Chondrocyte (in vitro differentiated cells): ENCODE results near the gene SIT1. TPM values are rescaled to one million over a fixed set of nuclear protein-coding genes. Genes with fewer than 3 reads are reported as not detected.

Experiments
- DNase-seq: peaks from one replicate; pipeline ENCODE4 v3.0.0; 2021; ENCODE audit warnings: mixed read lengths, low spot score
- H3K27ac Mint-ChIP-seq: one replicate; pipeline ENCODE4 v1.8.0; 2021; ENCODE audit warnings: mild to moderate bottlenecking, moderate library complexity, mixed read lengths; ENCODE audit not compliant: unreplicated experiment
- H3K27me3 Mint-ChIP-seq: 2 replicates; pipeline ENCODE4 v1.8.0; 2021; ENCODE audit warnings: low read depth, mixed read lengths
- H3K36me3 Mint-ChIP-seq: 2 replicates; pipeline ENCODE4 v1.8.0; 2021; ENCODE audit warnings: low read depth, mixed read lengths
- H3K4me1 Mint-ChIP-seq: 2 replicates; pipeline ENCODE4 v1.8.0; 2021; ENCODE audit warnings: low read depth, mild to moderate bottlenecking, mixed read lengths
- H3K4me3 Mint-ChIP-seq: one replicate; pipeline ENCODE4 v1.8.0; 2021; ENCODE audit warnings: mild to moderate bottlenecking, moderate library complexity, mixed read lengths; ENCODE audit not compliant: unreplicated experiment
- H3K9me3 Mint-ChIP-seq: 2 replicates; pipeline ENCODE4 v1.8.0; 2021; ENCODE audit warnings: low read depth, mixed read lengths
- total RNA-seq: library from RNA; stranded (reverse); gene quantifications from 3 replicates; pipeline ENCODE4 v1.2.1, GENCODE V29; 2021
- TF ChIP-seq, protein P1 (sequence below): fragments of 200-600 bp; sonication (generic); IDR thresholded peaks from 2 replicates; pipeline ENCODE4 v1.5.0; 2021; ENCODE audit warnings: antibody characterized with exemption, mild to moderate bottlenecking, moderate library complexity

The SIT1 gene
- total RNA-seq, 1 donor from 2014 or later = not detected

DNA sequence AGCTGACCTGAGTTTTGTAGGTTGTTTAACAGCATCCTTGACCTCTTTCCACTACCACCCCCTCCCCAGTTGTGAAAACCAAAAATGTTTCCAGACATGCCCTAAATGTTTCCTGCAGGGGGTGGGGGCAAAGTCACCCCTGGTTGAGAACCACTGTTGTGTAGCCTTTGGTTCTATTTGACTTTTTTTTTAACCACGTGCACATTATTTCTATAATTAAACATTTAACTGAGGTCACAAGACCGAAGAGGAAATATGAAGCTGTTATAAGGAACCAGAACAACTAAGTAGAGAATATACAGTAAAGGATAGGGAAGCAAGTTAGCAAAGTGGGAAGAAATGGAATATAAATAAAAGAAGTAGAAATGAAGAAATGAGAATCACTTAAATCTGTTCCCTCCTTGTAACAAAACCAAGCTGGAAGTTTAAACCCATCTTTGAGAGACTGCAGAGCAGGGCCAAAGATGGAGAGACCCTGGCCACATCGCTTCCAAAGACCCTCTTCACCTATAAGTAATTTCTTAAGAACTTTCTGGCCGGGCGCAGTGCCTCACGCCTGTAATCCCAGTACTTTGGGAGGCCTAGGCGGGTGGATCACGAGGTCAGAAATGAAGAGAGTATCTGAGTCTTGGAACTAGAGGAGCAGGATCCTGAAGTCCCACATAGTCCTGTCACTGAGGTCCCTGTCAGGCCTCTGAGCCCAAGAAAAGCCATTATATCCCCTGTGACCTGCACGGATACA, 14.4 kb downstream of the SIT1 start:
- DNase-seq = no peak
- Mint-ChIP-seq H3K9me3 (no peaks in the 10 kb centered on the region), H3K27me3 (peaks cover 1% of the 10 kb centered on the region), H3K4me3 (no peak overlapping the region), H3K27ac (no peak overlapping the region), H3K36me3 (peaks cover 4% of the 10 kb centered on the region), H3K4me1 (no peaks in the 10 kb centered on the region)
- TF ChIP-seq, protein P1, sequence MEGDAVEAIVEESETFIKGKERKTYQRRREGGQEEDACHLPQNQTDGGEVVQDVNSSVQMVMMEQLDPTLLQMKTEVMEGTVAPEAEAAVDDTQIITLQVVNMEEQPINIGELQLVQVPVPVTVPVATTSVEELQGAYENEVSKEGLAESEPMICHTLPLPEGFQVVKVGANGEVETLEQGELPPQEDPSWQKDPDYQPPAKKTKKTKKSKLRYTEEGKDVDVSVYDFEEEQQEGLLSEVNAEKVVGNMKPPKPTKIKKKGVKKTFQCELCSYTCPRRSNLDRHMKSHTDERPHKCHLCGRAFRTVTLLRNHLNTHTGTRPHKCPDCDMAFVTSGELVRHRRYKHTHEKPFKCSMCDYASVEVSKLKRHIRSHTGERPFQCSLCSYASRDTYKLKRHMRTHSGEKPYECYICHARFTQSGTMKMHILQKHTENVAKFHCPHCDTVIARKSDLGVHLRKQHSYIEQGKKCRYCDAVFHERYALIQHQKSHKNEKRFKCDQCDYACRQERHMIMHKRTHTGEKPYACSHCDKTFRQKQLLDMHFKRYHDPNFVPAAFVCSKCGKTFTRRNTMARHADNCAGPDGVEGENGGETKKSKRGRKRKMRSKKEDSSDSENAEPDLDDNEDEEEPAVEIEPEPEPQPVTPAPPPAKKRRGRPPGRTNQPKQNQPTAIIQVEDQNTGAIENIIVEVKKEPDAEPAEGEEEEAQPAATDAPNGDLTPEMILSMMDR = no peak

DNA sequence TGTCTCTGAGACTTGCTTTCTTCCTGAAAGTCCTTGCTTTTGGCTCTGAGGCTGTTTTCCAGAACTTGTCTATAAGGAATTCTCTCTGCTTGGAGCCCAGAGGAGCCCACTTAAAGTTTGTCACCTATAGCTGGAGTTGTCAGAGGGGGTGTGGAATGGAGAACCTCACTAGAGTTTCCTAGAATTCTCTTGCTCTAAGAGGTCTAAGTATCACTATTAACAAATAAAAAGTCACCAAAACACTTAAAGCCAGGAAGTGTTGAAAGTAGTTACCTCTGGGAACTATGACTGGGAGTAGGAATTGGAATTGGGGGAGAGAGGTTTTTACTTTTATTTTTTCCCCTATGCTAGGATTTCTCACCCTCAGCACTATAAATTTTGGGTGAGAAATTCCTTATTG, 15.0 kb downstream of the SIT1 start:
- Mint-ChIP-seq H3K4me1 (no peaks in the 10 kb centered on the region), H3K27ac (no peak overlapping the region), H3K4me3 (no peak overlapping the region), H3K36me3 (peaks cover 4% of the 10 kb centered on the region), H3K9me3 (no peaks in the 10 kb centered on the region), H3K27me3 (peaks cover 1% of the 10 kb centered on the region)
- TF ChIP-seq, protein P1 = no peak
- DNase-seq = no peak

DNA sequence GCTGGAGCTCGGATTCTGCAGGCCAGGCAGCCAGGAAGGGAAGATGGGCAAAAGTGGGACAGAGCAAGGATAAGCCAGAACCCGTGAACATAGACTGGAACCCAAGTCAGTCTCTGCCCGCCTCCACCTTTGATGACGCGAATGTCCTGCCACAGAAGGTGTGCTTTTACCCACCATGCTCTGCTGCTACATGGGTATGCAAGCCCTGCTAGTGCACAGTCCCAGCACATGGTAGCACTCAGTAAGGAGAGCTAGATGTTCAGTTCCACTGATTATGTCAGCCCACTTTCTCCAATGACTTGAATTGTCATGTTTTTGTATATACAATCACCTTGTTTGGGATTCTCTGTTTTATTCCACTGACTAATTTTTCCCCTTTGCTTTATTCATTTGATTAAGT, 21.1 kb downstream of the SIT1 start:
- H3K27me3 Mint-ChIP-seq = no peaks in the 10 kb centered on the region

DNA sequence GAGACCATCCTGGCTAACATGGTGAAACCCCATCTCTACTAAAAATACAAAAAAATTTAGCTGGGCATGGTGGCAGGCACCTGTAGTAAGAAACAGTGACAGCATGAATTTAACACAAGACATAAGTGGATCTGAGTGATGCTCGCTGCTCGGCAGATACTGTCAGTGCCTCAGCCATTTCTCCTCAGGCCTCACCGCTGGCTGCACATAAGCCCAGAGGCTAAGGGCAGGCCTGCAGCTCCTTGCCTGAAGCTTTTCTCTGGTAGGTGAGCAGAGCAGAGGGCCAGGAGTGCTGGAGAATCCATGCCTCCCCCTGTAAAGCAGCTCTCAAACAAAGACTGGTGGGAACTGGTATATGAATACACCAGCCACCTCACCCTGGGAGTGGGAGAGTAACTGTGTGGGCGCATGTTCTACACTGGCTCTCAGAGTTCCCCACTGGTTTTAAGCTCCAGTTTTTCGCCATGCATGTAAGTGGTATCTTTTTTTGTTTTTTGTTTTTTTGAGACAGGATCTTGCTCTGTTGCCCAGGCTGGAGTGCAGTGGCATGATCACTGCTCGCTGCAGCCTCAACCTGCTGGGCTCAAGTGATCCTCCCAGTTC, 22.2 kb downstream of the SIT1 start:
- TF ChIP-seq, protein P1 = no peak
- Mint-ChIP-seq H3K9me3 (no peaks in the 10 kb centered on the region), H3K4me1 (no peaks in the 10 kb centered on the region), H3K27me3 (no peaks in the 10 kb centered on the region), H3K36me3 (no peaks in the 10 kb centered on the region), H3K4me3 (no peak overlapping the region), H3K27ac (no peak overlapping the region)
- DNase-seq = no peak

More for the DNA sequence above, 21.1 kb downstream of the SIT1 start:
- TF ChIP-seq, protein P1 = no peak
- no peaks in the 10 kb centered on the region for H3K36me3 Mint-ChIP-seq
- no peak overlapping the region for H3K4me3 Mint-ChIP-seq
- no peak overlapping the region for H3K27ac Mint-ChIP-seq
- H3K4me1 Mint-ChIP-seq = no peaks in the 10 kb centered on the region
- no peaks in the 10 kb centered on the region for H3K9me3 Mint-ChIP-seq
- no peak for DNase-seq

DNA sequence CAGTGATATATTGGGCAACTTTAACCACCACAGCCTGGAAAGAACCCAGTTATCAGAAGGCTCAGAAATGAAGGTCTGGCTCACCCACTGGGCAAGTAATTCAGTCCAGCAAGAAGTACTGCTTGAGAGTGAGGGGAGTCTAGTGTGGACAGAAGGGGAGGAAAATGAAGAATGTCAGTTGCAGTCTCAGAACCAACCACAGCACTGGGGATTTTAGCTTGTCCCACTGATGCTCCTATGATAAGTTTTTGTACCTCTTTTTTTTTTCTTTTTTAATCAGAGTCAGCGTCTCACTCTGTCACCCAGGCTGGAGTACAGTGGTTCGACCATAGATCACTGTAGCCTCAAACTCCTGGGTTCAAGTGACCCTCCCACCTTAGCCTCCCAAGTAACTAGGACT, 23.2 kb downstream of the SIT1 start:
- no peak overlapping the region for H3K27ac Mint-ChIP-seq
- no peaks in the 10 kb centered on the region for H3K36me3 Mint-ChIP-seq
- H3K4me3 Mint-ChIP-seq = no peak overlapping the region
- H3K4me1 Mint-ChIP-seq = no peaks in the 10 kb centered on the region
- no peaks in the 10 kb centered on the region for H3K27me3 Mint-ChIP-seq
- DNase-seq = no peak
- TF ChIP-seq, protein P1 = no peak
- no peaks in the 10 kb centered on the region for H3K9me3 Mint-ChIP-seq
